ENCODE measurements around the gene ITGB5. TPM values are rescaled to one million over a fixed set of nuclear protein-coding genes. Genes with fewer than 3 reads are reported as not detected.

ITGB5 gene
- total RNA-seq, 1 experiment from 2014 or later = 116 TPM

GRCh38 chr3:124813541-124813940, 73.6 kb downstream of the ITGB5 start:
- TF ChIP-seq, protein P1, sequence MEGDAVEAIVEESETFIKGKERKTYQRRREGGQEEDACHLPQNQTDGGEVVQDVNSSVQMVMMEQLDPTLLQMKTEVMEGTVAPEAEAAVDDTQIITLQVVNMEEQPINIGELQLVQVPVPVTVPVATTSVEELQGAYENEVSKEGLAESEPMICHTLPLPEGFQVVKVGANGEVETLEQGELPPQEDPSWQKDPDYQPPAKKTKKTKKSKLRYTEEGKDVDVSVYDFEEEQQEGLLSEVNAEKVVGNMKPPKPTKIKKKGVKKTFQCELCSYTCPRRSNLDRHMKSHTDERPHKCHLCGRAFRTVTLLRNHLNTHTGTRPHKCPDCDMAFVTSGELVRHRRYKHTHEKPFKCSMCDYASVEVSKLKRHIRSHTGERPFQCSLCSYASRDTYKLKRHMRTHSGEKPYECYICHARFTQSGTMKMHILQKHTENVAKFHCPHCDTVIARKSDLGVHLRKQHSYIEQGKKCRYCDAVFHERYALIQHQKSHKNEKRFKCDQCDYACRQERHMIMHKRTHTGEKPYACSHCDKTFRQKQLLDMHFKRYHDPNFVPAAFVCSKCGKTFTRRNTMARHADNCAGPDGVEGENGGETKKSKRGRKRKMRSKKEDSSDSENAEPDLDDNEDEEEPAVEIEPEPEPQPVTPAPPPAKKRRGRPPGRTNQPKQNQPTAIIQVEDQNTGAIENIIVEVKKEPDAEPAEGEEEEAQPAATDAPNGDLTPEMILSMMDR (conservative IDR thresholded peaks at IDR 0.05; ENCODE audit: low read depth, low read length) = no peak
- TF ChIP-seq EZH2 (IDR thresholded peaks at IDR 0.05; ENCODE audit: borderline replicate concordance, low read depth, low read length, poor library complexity, severe bottlenecking) = no peak
- no peak for DNase-seq (ENCODE audit: low spot score)
- ChIA-PET CTCF (no interaction called here), POLR2A (ENCODE audit: low non-redundant PET) (no interaction called here)
- BruUV-seq (replicated peaks) = no TSS peak
- Histone ChIP-seq H3K9me3 (ENCODE audit: low read depth, low read length, poor library complexity, severe bottlenecking) (no peaks in the 10 kb centered on the region), H3K27me3 (replicated peaks; ENCODE audit: insufficient read depth, low read depth, low read length, poor library complexity) (no peaks in the 10 kb centered on the region), H3K4me1 (ENCODE audit: insufficient read depth, low read length, poor library complexity, severe bottlenecking) (peaks cover 13% of the 10 kb centered on the region), H3K36me3 (ENCODE audit: insufficient read depth, low read length, poor library complexity, severe bottlenecking) (peaks cover 4% of the 10 kb centered on the region), H3K27ac (ENCODE audit: low read depth, low read length, poor library complexity, severe bottlenecking) (no peak overlapping the region), H3K4me3 (ENCODE audit: low read depth, low read length, poor library complexity, severe bottlenecking) (no peak overlapping the region)
- intact Hi-C loops (cut with micrococcal nuclease; ENCODE audit: unreplicated experiment) = no loop called here

DNA sequence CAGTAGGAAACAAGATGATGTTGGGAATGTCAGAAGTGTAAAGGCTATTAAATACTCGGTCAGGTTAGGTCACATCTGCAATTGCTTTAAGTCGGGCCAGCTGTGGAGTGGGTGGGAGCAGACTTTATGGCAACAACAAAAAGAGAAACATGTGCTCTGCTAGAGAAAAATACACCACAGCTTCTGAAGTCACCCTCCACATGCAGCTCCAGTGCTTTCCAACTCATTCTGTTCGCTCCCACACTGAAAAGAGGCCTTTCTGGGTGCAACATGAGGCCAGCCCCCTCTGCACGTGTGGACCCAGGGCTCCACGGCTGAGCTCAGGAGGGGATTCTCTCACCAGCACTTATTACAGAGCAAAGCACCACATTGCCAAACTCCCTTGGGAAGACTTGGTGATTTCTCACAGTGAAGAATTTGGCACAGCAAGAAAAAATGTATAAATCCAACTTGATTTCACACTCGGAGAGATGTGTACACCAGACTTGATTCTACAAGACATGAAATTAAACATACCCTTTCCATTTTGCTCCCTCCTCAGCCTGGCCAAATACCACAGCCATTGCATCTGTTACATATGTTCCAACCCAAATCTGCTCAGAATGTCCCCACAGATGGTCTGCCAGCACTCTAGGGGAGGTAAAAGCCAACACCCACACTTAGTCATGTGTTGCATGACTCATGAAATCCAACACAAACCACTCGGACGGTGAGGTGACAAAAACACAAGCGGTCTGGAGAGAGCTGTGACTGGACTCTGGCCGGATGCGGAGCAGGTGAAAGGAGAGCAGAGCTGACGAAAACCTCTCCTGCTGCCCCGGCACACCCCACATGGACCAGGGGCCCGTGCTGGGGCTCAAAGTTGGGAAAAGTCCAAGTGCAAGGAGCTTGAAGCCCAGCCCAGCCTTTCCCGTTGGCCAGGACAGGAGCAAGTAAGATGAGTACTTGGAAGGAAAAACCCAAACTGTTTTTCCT, 74.6 kb downstream of the ITGB5 start:
- Histone ChIP-seq H3K27ac (ENCODE audit: low read depth, low read length, poor library complexity, severe bottlenecking) (peak overlapping the region; percentile 51), H3K4me3 (ENCODE audit: low read depth, low read length, poor library complexity, severe bottlenecking) (no peak overlapping the region), H3K36me3 (ENCODE audit: insufficient read depth, low read length, poor library complexity, severe bottlenecking) (peaks cover 3% of the 10 kb centered on the region), H3K9me3 (ENCODE audit: low read depth, low read length, poor library complexity, severe bottlenecking) (no peaks in the 10 kb centered on the region), H3K4me1 (ENCODE audit: insufficient read depth, low read length, poor library complexity, severe bottlenecking) (peaks cover 13% of the 10 kb centered on the region), H3K27me3 (replicated peaks; ENCODE audit: insufficient read depth, low read depth, low read length, poor library complexity) (no peaks in the 10 kb centered on the region)
- ChIA-PET POLR2A (ENCODE audit: low non-redundant PET) (no interaction called here), CTCF (no interaction called here)
- no peak for TF ChIP-seq EZH2 (IDR thresholded peaks at IDR 0.05; ENCODE audit: borderline replicate concordance, low read depth, low read length, poor library complexity, severe bottlenecking)
- TF ChIP-seq, protein P1 (conservative IDR thresholded peaks at IDR 0.05; ENCODE audit: low read depth, low read length) = no peak
- intact Hi-C loops (cut with micrococcal nuclease; ENCODE audit: unreplicated experiment) = no loop called here
- peak; percentile 69 for DNase-seq (ENCODE audit: low spot score)
- no TSS peak for BruUV-seq (replicated peaks)

DNA sequence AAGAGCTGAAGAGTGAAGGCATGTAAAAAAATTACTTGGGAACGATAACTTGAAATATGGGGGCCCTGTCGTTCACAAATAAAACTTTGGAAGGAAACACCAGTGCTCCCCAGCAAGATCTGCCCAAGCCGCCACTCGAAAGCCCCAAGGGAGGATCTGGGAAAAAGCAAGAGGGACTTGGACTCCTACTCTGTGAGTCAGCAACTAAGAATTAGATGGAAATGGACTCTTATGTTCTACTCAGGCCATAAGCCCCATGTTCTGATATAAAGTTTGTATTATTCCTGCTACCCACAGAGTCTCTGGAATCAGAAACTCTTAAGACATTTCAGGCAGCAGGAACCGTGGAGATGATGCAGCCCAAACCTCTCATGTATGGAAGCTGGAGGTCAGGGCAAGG, 75.7 kb downstream of the ITGB5 start:
- no TSS peak for BruUV-seq (replicated peaks)
- CTCF ChIA-PET = no interaction called here

More for the DNA sequence above, 75.7 kb downstream of the ITGB5 start:
- intact Hi-C loops (cut with micrococcal nuclease; ENCODE audit: unreplicated experiment) = no loop called here
- H3K27me3 ChIP-seq (replicated peaks; ENCODE audit: insufficient read depth, low read depth, low read length, poor library complexity) = no peaks in the 10 kb centered on the region
- POLR2A ChIA-PET (ENCODE audit: low non-redundant PET) = interaction anchor here (0.6 kb wide), 1 partner anchor 74 kb away, joined by 5 read pairs; no protein-coding TSS in a partner anchor
- H3K4me3 ChIP-seq (ENCODE audit: low read depth, low read length, poor library complexity, severe bottlenecking) = no peak overlapping the region
- peaks cover 13% of the 10 kb centered on the region for H3K4me1 ChIP-seq (ENCODE audit: insufficient read depth, low read length, poor library complexity, severe bottlenecking)
- H3K36me3 ChIP-seq (ENCODE audit: insufficient read depth, low read length, poor library complexity, severe bottlenecking) = no peaks in the 10 kb centered on the region
- TF ChIP-seq EZH2 (IDR thresholded peaks at IDR 0.05; ENCODE audit: borderline replicate concordance, low read depth, low read length, poor library complexity, severe bottlenecking) = no peak
- TF ChIP-seq, protein P1 (conservative IDR thresholded peaks at IDR 0.05; ENCODE audit: low read depth, low read length) = no peak
- no peaks in the 10 kb centered on the region for H3K9me3 ChIP-seq (ENCODE audit: low read depth, low read length, poor library complexity, severe bottlenecking)
- no peak overlapping the region for H3K27ac ChIP-seq (ENCODE audit: low read depth, low read length, poor library complexity, severe bottlenecking)
- peak; percentile 34 for DNase-seq (ENCODE audit: low spot score)
